HG03066 (cell line): ENCODE results near the gene RANBP10.
"Not testable (repeated sequence)": the region's sequence is repeated elsewhere in the genome, so short reads cannot be mapped to it uniquely, and the experiment has no call there.

Experiments
- ATAC-seq: cut with Tn5 transposase; IDR thresholded peaks from one replicate; pipeline ENCODE4 v1.9.1; 2021; ENCODE audit warnings: low read depth; ENCODE audit not compliant: unreplicated experiment

RANBP10 gene

GRCh38 chr16:67781565-67781921, 24.8 kb downstream of the RANBP10 start:
- ATAC-seq, result no peak

GRCh38 chr16:67780847-67781564, 25.4 kb downstream of the RANBP10 start:
- ATAC-seq, result no peak

- no peak for ATAC-seq
Measured at GRCh38 chr16:67779256-67780014, 26.9 kb downstream of the RANBP10 start.

GRCh38 chr16:67775273-67775672, 31.1 kb downstream of the RANBP10 start:
- ATAC-seq, result no peak

GRCh38 chr16:67774457-67774853, 31.9 kb downstream of the RANBP10 start:
- ATAC-seq, result no peak

- ATAC-seq, result no peak
Measured at GRCh38 chr16:67773569-67774456, 32.5 kb downstream of the RANBP10 start.

- ATAC-seq, result no peak
Measured at GRCh38 chr16:67773099-67773498, 33.3 kb downstream of the RANBP10 start.

GRCh38 chr16:67770346-67770991, 35.9 kb downstream of the RANBP10 start:
- no peak for ATAC-seq

- ATAC-seq, result no peak
Measured at GRCh38 chr16:67767953-67768352, 38.4 kb downstream of the RANBP10 start.

- no peak for ATAC-seq
Measured at GRCh38 chr16:67766291-67766690, 40.1 kb downstream of the RANBP10 start.

- ATAC-seq, result no peak
Measured at GRCh38 chr16:67764158-67764667, 42.1 kb downstream of the RANBP10 start.

GRCh38 chr16:67763066-67763465, 43.3 kb downstream of the RANBP10 start:
- no peak for ATAC-seq

GRCh38 chr16:67762385-67762784, 44.0 kb downstream of the RANBP10 start:
- no peak for ATAC-seq

- ATAC-seq, result no peak
Measured at GRCh38 chr16:67761924-67762323, 44.4 kb downstream of the RANBP10 start.

- no peak for ATAC-seq
Measured at GRCh38 chr16:67760956-67761230, 45.5 kb downstream of the RANBP10 start.

- ATAC-seq, result no peak
Measured at GRCh38 chr16:67760206-67760955, 46.0 kb downstream of the RANBP10 start.

- ATAC-seq, result no peak
Measured at GRCh38 chr16:67758966-67759365, 47.4 kb downstream of the RANBP10 start.

GRCh38 chr16:67758006-67758405, 48.4 kb downstream of the RANBP10 start:
- ATAC-seq, result no peak

- ATAC-seq, result no peak
Measured at GRCh38 chr16:67752641-67753040, 53.7 kb downstream of the RANBP10 start.

GRCh38 chr16:67751331-67751730, 55.0 kb downstream of the RANBP10 start:
- not testable (repeated sequence) for ATAC-seq
